NCI-H2227 (cell line): ENCODE measurements around the gene SLC24A5.
A peak's percentile ranks its signal among the peaks of the same experiment; 100 is the strongest.

Experiments
- DNase-seq: peaks from one replicate; lab custom pipeline; 2025; ENCODE audit not compliant: unreplicated experiment; lab: John Stamatoyannopoulos, UW

Gene SLC24A5

DNA sequence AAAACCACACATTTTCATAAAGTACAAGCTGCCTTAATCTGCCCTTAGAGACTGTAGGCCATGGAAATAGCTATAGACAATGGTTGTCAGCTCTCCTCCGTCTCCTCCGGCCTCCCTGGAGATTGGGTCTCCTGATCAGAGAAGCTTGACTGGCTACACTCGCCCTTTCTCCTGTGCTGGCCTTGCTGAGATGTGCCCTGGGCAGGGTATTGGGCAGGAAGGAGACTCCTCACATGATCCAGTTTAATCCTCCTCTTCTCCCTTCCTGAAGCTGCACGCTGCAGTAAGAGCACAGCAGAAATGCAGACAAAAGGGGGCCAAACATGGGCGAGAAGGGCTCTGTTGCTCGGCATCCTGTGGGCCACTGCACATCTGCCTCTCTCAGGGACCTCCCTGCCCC is at the start of gene SLC24A5:
TSS of gene SLC24A5 (plus strand) at position 246 of the 400 bp plus-strand sequence. CDS start at position 301, 55 bp downstream.
- no peak for DNase-seq

DNA sequence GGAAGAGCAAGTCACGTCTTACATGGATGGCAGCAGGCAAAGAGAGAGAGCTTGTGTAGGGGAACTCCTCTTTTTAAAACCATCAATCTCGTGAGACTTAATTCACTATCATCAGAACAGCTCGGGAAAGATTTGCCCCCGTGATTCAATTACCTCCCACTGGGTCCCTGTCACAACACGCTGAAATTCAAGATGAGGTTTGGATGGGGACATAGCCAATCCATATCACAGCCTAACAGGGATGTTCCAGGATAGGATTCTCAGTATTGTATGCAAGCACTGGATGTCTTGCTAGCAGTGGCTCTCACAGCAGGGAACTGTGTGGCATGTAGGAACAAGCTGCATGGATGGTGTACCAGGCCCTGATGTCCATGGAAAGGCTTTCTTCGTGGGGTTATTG is 47.8 kb upstream of the SLC24A5 start:
- DNase-seq: no peak

DNA sequence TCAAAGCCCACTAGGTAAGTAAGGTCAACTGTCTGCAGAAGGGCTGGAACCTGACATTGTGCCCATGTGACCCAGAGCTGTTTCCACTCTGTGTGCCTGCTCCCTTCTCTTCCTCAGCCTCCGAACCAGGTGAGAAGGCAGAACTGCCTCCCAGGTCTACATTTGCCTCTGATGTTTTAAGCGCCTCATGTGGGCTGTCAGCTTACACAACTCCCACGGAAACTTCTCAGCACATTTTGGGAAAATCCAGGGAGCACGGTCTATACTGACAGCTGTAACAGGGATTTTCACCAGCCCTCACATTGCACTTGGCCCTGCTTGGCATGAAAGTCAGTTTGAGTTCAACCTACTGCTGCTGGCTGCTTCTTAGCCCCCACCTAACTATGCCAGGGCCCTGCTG is 46.9 kb upstream of the SLC24A5 start:
- no peak for DNase-seq

DNA sequence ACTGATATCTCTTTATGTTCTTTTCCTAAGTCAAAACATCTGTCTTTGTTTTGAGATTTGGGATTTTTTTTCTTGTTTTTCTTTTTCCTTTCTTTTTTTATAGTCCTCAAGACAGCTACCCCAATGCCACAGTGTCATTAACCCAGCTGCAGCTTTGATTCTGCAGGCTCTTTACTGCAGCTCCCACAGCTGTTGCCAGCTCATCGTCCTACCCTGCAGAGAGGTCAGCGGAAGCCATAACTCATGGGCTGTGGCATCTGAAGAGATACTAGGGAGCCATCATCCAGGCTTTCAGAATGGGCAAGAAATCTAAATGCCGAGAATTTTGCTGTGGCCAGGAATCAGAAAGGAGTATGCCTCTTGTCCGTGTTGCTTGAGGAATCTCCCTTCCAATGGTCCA is 44.3 kb upstream of the SLC24A5 start:
- peak; percentile 37 for DNase-seq

DNA sequence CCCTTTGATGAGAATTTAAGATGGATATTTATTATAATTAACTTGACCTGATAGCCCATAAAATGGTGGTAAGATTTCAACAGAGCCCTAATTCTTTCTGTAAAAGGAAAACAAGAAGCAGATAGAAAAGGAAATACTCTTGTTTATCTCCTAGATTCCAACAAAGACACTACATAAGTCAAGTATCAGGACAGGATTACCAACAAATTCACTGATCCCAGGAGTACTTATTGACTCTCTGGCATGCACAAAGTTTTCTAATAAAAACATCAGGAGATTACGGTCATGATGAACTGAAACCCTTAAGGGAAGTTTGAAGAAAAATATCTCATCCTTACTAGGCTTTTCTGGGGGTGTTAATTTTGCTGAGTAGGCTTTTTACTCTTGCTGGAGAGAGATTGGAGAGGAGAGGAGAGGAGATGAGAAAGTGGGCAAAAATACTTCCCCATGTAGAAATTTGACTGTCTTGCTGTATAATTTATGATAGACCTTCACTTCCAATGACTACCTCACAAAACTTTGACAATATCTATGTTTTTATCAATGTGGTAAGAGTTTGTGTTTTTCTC is 43.1 kb upstream of the SLC24A5 start:
- no peak for DNase-seq

DNA sequence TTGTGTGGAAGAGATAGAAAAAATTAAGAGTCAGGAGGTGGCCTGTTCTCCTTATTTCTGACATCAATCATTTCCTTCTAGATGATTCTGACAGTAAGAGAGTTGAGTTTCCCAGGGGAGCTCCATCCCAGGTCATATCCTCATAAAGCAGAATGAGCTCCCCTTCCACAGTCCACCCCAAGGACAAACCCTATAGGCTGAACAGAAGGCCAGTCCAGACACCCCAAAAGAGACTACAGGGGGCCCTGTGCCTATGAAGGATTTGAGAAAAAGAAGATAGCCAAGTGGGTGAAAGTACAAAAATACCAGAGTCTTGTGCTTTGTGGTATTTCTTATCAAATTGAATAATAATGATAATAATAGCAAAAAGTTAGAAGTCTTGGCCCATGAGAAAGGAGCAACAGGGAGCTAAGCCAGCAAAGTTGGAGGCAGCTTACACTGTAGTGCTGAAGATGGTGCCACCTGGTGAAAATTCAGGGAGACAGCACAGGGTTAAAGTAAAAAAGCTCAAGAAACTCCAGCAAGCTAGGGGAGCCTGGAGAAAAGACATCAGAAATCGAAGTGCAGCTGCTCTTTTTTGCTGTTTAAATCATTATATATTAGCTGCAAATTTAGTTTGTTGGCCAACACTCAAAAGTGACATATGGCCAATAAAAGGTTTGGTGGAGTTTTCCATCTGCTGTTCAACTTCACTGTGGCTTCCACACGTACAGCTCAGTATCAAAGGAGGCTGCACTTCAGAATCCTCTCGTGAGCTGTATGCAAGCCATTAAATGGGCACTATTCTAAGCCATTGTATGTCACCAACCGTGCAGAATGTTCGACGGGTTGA is 35.8 kb upstream of the SLC24A5 start:
- DNase-seq: peak; percentile 33

DNA sequence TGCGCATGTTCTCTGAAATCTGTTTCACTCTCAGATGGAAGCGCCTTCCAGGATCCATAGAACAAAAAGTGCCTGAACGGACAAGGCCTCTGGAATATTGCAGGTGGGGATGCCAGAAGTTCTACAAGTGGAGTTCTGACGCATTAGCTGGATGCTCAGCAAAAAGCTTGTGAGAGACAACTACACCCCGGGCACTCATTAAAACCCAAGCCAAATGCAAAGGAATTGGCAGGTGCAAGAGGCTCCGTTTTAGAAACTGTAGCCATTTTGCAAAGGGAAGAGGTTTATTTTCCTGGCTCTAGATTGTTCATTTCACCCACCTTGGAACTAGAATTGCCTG is 35.2 kb upstream of the SLC24A5 start:
- DNase-seq: no peak

DNA sequence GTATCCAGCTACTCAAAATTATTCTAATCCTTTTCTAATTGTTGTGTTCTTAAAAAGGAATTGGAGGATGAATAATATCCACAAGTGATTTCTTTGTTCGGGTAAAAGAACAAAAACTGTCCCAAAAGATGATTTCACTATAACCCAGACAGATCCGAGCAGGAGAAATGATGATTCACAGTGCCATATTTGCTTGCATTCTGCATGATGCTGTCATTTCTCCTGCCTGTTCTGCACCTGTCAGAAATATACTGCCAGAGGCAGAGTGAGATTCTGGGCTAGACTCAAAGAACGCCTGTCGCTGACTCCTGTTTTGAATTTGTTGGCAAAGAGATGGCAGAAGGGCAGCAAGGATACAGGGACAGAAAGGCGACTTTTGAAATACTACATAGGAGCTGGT is 34.7 kb upstream of the SLC24A5 start:
- DNase-seq: no peak

DNA sequence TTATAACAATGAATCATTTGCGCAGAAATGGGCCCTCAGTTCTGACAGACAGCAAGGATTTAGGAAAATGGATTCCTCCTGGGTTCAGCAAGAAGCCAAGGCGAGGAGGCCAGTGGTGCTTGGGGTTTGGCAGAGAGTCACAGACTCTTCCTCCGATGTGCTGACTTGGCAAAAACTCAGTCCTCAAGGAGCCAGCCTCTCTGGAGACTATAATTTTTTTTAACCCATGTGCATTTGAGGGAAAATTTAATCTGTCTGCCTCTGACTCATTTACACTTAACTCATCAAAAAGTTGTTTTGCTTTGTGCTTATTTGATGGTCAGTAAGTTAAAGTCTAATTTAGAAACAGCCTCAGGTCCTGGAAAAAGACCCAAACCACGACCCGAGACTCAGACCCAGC is 34.2 kb upstream of the SLC24A5 start:
- DNase-seq: no peak

DNA sequence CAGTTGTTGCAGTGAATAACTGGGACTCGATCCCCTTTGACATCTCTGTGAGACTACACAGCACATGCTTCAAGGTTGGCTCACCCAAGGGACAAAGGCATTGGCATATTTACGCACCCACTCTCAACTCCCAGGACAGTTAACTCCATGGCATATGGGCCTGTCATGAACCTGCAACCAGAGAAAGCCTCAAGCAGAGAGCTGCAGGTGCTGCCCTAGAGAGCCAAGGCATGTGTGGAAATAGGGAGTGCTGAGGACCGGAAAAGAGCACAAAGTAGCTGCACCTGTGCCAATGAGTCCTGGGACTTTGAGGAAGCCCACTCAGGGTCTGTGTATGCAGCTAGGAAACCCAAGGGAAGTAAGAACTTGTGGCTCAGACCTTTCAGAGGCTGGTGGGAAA is 32.9 kb upstream of the SLC24A5 start:
- DNase-seq: no peak

DNA sequence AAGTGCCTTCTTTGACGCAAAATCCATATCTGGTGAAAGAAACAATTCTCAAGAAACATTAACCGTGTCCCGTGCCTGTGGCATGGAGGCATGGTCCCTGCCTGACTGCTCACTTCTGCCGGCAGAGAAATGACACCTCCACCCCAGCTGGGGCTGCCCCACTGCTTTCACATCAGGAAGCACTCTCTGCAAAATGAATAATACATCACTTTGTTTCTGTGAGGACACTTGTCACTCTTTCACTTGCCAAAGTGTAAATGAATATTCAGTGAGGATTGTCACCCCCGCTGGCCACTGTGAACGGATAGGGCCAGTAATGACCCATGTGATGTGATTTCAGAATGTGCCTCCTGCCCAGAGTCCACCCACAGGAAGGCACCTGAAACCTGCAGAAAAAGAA is 31.1 kb upstream of the SLC24A5 start:
- DNase-seq: peak; percentile 2

DNA sequence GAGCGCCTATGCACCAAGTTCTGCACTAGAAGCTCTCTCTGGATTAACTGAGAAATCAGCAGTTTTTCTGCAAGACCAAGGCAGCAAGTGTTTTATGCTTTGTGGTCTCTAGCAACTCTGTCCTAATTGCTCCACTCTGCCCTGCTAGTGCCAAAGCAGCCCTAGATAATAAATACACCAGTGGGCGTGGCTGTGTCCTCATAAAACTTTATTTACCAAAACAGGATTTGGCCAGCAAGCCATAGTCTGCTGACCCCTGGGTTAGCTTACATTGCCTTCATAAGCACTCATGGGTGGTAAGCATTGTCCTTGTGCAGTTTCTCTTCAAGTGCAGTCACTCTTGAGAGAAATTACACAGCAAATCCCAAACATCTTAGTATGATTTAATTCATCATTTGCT is 30.7 kb upstream of the SLC24A5 start:
- peak; percentile 11 for DNase-seq

DNA sequence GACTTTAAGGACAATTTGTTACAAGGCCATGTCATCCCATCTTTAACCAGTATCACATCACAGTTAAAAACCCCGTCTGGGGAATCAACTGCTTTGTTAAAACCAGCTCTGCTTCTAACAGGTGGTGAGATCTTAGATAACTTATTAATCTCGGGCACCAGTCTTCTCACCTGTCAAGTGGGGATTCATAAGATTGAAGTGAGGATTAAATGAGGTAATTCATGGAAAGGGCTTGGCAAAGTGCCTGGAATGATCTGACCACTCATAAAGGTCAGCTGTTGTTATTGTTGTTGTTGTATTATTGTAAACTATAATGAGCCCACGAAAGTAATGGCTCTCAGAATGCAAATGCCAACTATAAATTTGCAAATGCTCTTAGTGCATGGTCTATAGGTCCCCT is 30.1 kb upstream of the SLC24A5 start:
- DNase-seq: peak; percentile 7

DNA sequence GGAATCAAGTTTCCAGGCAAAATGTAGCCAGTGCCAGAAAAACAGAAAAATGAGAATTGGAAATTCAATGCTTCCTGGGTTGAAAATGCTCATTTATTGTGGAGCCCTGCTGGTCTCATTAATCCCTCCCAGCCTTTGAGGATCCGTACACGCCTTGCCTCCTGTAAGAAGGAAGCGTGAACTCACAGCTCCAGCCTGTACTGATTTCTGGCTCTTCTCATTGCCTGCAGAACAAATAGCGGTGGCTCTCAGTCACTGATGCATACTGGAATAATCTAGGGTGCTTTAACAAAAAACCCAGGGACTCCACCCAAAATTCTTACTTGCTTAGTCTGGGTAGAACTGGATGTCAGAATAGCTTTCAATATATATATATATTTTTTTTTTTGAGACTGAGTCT is 29.3 kb upstream of the SLC24A5 start:
- DNase-seq: no peak

DNA sequence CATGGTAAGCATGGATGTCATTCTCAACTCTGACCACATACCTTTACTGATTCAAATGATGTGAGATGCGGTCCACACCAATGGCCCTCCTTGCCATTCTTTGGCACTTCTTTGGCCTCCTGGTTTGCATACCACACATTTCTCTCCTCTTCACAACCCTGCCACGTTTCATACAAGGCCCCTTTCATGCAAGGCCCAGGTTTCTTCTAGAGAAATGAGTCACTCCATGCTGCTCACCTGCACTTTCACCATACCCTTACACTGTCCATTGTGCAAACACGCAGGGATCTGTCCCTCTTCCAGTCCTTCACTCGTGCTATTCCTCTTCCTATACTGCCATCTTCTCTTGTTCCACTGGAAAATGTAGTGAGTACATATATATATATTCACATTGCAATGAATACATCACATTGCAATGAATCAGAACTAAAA is 24.4 kb upstream of the SLC24A5 start:
- DNase-seq: no peak

DNA sequence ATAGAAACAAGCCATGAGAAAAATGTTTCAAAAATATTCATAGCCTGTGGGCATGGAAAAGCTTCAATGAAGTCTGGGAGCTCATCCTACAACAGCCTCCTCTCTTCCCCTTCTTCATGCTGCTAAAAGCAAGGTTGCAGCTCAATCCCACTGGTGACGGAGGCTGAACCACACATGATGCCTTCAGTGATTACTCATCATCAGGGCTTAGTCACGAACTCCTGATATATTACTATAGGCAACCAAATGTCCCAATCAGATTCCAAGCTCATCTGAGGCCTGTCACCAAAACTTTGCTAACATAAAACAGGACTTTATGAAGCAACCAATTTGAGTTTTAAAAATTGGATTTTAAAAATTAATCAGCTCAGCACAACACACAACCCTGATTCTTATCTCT is 24.0 kb upstream of the SLC24A5 start:
- no peak for DNase-seq

DNA sequence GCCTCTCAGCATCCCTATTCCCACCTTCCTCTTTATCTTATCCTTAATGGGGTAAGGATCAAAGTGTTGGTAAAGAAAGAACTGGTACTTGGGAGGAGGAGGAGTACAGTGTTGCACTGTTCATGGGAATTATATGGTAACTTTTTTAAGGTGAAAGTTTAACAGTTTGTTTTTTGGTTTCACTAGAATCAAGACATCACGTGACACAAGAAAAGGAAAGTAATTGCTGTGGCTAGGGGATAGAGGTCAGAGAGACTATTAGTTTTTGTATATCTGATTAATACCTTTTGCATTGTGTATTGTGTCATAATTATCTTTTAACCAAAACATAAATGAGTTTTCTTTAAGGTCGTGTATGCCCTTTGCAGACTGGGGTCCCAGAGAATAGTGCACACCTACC is 23.5 kb upstream of the SLC24A5 start:
- DNase-seq: no peak

DNA sequence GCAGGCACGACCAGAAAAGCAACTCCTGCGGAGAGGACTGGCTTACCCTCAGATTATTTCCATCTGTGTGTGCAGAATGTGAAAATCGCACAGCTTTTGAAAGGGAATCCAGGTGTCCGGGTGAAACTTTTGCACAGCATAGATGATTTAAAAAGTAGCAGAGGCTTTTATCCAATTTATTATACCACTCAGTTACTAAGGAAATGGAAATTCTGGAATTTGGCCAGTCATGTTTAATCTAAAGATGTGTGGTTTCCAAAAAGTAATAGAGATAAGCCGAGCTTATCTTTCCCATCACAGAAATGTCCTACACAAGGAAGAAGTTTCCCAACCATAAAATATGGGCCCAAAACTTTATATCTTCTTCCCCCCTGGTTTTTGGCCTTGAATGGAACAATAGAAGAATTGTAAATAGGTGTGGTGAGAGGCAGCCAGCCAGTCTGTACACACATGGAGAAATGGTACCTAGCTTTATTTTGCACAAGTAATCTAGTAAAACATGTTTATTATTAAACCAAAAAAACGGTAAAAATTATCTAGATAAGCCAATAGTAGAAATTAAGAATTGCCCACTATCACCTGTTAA is 19.3 kb upstream of the SLC24A5 start:
- DNase-seq: no peak

DNA sequence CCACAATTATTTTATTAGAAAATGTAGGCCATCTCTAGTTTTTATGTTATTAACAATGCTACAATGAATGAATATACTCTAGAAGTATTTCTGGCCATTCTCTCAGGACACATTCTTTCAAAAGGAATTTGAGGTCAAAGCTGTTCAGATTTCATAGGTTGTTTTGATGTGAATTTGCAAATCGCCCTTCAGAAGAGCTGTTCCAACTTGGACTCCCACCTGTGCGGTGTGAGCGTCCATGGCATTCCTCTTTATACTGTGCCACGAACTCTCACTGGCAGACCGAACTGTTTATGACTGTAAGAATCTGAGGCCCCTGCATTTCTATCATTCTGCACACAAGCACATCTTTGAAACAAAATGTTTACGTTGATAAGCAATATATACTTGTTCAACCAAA is 18.6 kb upstream of the SLC24A5 start:
- DNase-seq: no peak

DNA sequence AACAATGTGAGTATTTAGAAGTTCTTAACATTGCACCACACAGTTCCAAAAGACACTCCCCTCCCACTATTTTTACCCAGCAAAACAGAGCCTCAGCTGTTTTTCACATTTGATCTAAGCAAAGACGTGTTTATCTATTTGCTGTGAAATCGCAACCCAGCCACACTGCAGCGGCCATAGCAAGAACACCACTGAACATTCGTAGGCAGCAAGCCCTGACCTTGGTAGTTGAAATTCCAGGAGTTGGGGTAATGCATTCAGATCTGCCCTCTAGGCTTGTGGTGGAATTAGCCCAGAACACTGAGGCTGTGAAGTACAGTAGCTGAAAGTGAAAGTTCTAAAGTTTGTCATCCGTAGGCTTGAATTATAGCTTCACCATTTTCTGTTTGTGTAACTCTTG is 17.1 kb upstream of the SLC24A5 start:
- DNase-seq: no peak

DNA sequence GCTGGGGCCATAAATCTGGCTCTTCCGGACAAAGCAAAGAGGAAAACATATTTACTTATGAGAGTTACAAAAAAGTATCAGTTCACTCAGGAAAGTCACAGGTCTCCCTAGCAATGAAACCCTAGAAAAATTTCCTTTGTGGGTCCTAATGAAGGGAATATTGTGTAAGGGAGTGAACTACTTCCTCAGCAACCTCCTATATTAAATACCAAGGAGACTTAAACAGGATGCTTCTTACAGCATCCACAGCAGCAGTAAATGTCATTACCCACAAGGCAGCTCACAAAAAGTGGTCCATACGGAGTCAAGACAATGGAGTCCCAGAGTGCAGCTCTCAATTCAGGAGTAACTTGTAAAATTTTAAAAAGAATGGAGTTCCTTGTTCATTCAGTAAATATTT is 14.9 kb upstream of the SLC24A5 start:
- no peak for DNase-seq

DNA sequence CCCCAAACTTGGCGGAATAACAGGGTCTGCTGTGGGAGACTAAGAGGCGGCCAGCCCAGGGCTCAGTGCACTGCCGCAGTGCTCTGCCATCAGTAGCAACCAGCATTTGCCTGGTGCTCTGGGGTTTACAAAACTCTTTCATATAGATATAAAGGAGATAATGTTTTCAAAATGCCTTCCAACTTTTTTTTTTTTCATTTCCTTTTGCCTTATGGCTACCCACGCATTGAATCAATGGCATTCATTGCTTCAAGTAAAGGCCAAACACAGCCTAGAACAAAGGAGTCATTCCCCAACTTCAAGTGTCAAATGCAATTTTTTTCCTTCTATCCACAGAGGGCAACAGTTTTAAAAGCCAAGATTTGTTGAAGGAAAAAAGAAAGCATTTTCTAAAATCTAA is 11.6 kb upstream of the SLC24A5 start:
- DNase-seq: no peak
